GM13976 (cell line): ENCODE measurements around the gene PCSK6.

ENCODE experiments used
- DNase-seq: peaks from one replicate; pipeline ENCODE4 v3.0.0; 2012; ENCODE audit warnings: low spot score
- in situ Hi-C: fragments of 300-500 bp; cut with MboI; formaldehyde crosslinking; loops from one replicate; pipeline ENCODE4 v1.12.0; 2022; ENCODE audit warnings: low sequenced_read_pairs, mixed read lengths, inconsistent platforms; ENCODE audit not compliant: unreplicated experiment
- TF ChIP-seq, protein P1 (sequence below): IDR thresholded peaks from 2 replicates; pipeline ENCODE4 v1.5.1; 2012; ENCODE audit warnings: borderline replicate concordance, mild to moderate bottlenecking; ENCODE audit not compliant: insufficient read depth; ENCODE audit errors: extremely low read depth, missing control alignments, control extremely low read depth

Gene PCSK6

DNA sequence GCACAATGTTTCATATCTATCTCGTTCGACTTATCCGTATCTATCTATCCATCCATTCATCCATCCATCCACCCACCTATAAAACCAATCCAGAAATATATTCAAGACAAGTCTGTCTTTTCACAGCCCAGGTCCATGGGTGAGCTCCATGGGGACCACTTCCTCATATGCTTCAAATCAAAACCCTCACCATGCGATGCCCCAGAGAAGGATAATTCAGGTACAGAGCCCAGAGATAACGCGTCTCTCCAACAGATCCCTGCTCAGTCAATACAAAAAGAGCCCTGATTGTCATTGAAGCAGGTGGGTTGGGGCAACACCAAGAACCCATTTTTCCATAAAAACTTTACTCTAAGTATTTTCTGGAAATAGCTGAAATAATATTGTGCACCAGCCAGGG, 47.2 kb downstream of the PCSK6 start:
- TF ChIP-seq, protein P1, sequence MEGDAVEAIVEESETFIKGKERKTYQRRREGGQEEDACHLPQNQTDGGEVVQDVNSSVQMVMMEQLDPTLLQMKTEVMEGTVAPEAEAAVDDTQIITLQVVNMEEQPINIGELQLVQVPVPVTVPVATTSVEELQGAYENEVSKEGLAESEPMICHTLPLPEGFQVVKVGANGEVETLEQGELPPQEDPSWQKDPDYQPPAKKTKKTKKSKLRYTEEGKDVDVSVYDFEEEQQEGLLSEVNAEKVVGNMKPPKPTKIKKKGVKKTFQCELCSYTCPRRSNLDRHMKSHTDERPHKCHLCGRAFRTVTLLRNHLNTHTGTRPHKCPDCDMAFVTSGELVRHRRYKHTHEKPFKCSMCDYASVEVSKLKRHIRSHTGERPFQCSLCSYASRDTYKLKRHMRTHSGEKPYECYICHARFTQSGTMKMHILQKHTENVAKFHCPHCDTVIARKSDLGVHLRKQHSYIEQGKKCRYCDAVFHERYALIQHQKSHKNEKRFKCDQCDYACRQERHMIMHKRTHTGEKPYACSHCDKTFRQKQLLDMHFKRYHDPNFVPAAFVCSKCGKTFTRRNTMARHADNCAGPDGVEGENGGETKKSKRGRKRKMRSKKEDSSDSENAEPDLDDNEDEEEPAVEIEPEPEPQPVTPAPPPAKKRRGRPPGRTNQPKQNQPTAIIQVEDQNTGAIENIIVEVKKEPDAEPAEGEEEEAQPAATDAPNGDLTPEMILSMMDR: no peak
- in situ Hi-C loops: no loop called here
- DNase-seq: no peak

DNA sequence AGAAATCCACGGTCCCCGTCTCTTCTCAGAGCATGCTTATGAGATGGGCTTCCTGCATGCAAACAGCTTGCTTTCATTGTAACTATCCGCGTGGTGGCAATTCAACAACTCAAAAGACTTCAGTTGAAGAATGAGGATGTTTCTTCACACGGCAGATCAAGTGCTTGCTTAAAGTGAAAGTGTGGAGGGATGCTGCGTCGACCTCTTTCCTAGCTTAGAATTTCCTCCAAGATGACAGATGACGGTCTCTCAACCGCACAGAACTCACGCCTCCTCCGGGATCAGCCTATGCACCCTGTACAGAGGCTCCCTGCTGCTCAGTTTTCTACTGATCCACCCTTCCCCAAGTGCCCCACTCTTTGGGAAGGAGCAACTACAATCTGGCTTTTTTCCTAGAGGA, 47.8 kb downstream of the PCSK6 start:
- in situ Hi-C loops: no loop called here
- no peak for DNase-seq
- TF ChIP-seq, protein P1: no peak

DNA sequence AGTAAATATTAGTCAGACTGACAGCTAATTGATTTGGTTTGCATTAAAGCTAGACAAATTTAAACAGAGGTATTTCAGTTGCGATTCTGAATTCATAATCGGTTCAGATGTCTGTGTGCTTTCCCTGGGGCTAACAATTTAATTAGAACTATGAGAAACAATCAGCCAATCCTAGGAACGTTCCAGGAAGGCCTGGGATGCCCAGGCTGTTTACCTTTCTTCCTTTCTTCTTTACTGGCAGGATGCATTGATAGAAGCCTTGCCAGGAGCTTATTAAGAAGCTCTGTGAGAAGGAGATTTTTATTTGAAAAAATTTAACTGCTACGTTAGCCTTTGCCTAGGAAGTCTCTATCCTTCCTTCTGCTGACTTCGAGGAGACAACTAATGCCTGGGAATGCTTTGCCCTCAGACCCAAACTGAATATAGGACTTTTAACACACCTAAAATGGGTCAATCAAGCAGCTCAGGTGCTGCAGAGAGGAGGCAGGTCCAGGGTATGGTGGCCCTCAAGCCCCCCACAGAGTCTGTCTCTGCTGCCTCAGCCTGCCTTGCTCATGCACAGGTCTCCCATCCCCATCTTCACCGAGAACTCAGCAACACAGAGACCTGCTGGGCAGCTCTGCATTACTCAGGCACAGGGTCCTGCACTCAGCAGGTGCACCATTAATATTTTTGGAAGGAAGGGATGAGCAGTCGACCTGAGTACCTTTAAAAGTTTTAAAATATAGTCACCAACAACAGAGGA, 48.5 kb downstream of the PCSK6 start:
- in situ Hi-C loops: no loop called here
- DNase-seq: no peak
- TF ChIP-seq, protein P1: no peak

DNA sequence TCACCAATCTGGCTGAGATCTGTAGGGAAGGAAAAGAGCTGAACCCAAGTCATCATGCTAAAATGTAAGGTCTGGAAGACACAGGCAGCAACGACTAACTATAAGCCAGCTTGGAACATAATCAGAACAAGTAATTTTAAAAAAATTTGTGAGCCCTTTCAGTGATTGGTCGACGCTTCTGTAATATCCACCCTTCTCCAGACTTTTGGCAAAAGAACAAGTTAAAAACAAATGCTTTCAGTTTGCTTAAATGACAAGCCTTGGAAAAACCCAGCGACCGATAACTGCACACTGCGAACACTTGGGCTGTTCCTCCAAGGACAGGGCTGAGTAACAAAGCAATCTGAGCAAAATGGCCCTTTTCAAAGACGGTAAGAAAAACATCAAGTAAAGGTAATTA, 49.6 kb downstream of the PCSK6 start:
- DNase-seq: no peak
- in situ Hi-C loops: no loop called here
- TF ChIP-seq, protein P1: no peak

DNA sequence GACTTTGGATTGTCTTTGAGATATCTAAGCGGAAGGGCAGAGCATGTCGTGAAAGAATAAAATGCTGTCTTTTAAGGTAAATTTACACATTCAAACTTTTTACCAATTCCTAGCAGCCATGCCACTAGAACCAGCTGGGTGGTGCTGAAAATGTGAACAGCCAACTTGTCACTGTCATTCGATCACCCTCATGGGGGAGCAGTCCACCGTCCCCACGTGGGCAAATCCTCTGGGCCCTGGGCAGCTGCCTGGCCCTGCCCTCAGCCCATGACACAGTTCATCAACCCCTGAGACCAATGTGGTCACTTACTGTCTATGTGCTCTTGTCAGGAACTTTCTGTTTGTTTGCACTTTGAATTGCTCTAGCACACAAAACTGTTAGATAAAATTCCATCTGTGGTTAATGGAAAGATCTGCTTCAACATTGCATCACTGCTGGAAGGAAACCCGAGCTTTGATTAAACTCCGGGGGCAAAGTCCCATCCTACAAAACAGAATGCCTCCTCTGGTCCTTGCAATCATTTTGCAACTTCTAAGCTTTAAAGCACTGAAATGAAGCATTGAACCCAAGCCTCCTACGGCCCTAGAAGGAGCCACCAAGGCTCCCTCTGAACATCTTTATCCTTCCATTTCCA, 50.1 kb downstream of the PCSK6 start:
- no peak for DNase-seq
- in situ Hi-C loops: no loop called here
- TF ChIP-seq, protein P1: no peak

DNA sequence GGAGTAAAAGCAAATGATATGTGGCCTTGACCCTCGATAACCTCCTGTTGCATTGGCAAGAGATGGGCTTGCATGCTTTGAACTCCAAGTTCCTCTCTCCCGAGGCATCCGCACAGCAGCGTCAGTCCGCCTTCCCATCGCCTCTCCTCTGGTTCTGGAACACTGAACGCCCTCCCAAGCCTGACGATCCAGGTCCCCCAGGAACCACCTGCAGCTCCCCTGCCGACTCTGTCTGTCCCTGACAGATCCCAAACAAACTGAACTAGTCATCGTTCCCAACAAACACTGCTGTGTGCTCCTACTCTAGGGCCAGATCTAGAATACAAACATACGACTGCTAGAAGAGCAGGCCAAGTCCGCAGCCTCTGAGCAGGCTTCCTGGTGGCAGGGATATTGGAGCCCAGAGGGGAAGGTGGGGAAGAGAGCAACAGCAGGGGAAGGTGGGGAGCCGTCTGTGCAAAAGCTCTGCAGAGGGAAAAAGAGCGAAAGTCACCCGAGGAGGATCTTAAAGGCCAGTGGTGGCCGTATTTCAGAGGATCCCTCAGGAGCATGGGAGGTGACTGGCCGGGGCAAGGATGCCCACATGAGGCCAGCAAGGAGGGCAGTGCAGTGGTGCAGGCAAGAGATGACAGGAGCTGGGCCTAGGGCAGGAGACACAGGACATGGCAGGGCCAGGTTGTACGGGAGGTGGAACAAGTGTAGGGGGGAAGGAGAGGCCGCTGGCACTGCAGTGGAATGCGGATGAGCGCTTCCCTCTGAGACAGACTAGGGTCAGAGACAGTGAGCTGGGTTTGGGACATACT, 50.8 kb downstream of the PCSK6 start:
- DNase-seq: no peak
- TF ChIP-seq, protein P1: no peak
- in situ Hi-C loops: no loop called here
